NCI-H2227 (cell line): ENCODE data around the gene TTC33.
A peak's percentile ranks its signal among the peaks of the same experiment; 100 is the strongest.
"Not testable (repeated sequence)": the region's sequence is repeated elsewhere in the genome, so short reads cannot be mapped to it uniquely, and the experiment has no call there.

Experiments used
- DNase-seq: peaks from one replicate; lab custom pipeline; 2025; ENCODE audit not compliant: unreplicated experiment; lab: John Stamatoyannopoulos, UW

Gene TTC33

DNA sequence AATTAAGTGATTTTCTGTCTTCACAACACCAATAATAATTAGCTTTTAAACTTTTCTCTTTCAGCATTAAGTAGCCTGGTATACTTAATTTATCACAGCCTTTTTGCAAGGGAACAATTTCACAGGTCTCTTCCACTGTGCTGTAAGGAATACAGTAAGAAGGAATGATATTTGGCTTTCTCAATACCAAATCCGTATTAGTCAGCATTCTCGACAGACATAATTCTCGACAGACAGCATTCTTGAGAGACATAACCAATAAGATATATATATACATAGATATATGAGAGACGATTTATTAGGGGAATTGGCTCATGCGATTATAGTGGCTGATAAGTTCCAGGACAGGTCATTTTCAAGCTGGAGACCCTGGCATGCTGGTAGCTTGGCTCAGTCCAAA is 24.4 kb upstream of the TTC33 start:
- DNase-seq = no peak

DNA sequence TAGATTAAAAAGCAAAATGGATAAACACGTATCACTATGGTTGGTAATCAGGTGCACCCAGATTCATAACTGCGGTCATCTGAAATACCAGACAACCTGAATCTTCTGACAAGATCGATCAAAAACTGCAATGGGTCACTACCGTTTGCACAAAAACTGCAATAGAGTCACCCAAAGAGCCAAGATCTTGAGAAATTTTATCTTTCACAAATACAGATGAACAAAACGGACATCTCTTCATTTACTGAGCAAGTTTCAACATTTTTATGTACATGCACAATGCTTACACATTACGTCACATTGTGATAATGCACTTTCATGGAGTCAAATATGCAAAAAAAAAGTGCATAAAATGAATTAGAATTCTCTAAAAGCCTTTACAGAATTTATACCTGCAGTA is 23.8 kb upstream of the TTC33 start:
- DNase-seq = no peak

DNA sequence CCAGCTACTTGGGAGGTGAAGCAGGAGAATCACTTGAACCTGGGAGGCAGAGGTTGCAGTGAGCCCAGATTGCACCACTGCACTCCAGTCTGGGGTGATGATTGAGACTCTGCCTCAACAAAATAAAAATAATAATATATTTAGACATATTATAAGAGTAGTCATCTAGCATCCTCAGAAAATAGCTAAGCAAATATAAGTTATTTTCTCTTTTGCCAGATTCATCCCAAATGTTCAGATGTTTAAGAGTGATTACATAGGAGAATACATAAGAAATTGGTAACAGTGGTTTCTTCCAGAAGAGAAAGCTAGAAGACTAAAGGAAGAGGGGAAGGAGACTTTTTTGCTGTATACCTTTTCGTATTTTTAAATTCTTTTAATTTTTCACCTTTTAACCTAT is 22.4 kb upstream of the TTC33 start:
- no peak for DNase-seq

DNA sequence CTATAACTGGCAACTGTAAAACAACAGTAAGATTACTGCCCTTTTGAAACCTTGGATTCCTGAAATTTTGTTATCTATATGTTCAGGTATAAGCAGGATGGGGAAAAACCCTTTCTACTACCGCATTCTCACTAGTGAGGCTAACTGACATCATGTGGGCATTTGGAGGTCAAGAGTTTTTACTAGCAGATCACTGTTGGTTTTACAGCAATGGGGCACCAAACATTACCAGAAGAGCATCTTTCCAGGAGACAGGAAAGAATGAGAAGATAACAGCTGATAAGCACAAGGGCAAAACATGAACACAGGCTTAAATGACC is 20.9 kb upstream of the TTC33 start:
- no peak for DNase-seq

DNA sequence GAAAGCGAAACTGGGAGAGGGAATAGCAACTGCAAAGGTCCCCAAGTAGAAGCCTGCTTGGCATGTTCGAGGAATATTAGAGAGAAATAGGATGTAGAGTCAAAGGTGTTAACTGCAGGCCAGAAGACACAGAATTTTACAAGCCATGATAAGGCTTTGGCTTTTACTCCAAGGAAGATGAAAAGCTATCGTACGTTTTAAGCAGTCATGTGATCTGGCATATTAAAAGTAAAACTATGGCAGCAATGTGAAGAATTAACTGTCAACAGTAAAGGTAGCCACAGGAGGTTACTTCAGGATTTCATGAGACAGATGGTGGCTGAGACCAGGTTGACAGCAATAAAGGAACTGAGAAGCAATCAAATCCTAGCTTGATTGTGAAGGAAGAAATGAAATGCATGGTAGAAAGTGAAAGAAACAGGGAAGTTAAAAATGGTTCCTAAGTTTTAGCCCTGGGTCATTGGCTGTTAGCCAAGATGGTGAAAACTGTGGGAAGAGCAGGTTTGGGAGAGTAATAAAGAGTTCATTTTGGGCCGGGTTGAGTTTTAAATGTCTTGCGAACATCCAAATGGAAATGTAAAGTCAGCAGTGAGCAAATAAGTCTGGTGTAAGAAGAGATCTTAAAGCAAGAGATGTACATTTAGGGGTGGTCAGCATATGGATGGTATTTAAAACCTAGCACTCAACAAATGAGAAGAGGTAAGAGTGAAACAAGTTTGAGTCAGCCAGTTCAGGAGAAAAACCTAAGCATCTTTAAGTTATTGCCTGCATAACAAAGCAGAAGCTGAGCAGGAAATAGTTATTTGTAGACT is 20.3 kb upstream of the TTC33 start:
- no peak for DNase-seq

DNA sequence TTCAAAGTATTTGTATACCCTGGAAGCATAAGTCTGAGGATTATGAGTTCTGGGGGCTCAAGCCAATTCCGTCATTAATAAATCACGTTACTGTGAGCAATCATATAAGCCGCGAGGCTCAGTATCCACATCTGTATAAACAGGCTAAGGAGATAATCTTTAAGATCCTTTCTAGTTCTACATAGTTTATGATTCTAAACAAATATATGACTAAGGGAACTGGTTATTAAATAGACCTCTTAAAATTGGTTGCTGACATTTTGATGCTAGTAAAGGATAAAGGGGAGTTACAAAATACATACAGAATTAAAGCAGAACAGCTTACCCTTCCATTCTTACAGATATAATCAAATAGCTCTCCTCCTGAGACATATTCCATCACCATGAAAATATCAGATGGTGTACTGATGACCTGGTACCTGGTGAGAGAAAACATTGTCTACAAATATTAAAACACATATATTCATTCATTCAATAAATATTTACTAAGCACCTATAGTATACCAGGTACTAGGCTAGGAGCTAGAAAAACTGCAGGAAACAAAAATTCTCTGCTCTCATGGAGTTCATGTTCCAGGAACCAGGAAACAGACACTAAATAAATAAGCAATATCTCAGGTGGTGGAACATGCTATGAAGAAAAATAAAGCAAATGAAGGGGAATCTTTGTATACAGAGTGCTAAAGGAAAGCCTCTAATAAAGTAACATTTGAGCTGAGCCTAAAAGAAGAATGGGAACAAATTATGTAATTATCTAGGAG is 19.5 kb upstream of the TTC33 start:
- no peak for DNase-seq

DNA sequence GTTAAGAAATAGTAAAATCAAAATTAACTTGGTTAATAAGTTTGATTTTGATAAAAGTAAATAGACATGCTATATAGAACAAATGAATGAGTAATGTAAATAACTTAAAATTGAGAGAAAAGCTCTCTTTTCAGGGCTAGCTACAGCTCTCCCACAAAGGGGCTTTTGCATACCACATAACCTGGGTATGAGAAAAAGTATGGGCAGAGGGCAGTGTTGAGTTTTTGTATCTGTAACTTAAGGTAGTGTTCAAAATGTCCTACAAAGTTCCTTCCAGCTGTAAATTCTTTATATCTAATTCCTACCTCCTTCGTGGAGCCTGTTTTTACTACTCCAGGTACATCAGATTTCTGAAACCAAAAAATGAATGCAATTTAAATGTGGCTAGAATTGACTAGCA is 18.9 kb upstream of the TTC33 start:
- DNase-seq = no peak

DNA sequence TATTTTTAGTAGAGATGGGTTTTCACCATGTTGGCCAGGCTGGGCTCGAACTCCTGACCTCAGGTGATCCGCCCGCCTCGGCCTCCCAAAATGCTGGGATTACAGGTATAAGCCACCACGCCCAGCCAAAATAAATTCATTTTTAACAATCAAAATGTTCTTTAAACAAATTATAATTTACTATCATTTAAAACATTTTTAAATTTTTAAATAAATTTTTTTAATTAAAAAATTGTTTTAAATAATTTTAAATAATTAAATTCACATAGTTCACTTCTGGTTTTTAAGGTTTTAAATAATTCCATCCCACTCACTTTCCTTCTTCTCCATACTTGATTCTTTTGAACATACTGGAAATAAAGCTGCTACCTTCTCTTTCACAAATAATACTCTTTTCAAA is 15.0 kb upstream of the TTC33 start:
- no peak for DNase-seq

DNA sequence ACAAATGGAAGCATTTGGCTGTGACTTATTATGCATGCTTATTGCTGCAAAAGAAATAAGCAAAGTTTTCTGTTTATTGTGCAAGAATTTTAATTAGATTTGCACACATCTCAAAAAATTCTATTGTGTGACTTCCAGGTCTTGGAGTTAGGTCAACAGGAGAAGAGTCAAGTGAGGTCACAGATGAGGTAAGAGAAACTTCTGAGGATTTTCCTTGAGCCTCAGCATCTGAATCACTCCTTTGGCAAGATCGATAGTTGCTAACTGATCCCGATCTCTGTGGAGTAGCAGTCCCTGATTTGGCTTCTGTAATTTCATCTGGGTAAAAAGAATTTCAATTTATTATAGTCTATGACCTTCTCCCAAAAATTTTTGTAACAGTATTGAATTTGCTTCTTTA is 6.9 kb upstream of the TTC33 start:
- DNase-seq = no peak

DNA sequence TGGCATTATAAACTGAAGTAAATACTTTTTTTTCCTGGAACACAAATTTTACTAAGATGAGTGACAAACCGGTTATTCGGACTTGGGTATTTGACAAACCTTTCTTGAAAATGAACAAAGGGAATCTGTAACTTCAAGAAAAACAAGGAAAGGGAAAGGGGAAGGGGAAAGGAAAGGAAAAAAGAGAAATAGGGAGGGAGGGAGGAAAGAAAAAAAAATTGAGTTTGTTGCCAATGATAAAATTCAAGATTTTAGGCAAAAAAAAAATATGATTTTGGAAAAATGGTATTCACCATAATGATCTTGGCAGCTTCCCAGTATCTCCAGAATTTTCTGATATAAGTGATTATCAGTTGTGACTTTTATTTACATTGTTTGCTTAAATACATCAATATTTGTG is 1.6 kb upstream of the TTC33 start:
- DNase-seq = no peak

DNA sequence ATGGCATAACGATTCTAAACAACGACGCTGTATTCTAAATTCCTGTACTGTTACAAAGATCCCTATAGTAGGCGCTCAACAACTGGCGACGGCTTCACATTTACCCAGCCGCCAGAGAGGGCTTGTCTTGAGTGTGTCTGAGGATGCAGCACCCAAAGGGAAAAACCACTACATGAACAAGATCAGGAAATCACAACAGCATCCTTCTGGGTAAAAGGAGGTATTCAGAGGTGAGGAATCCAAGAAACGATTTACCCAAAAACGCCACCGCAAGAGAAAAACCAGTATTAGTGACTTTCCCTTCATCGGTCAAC is 711 bp downstream of the TTC33 start:
- DNase-seq = peak; percentile 83

DNA sequence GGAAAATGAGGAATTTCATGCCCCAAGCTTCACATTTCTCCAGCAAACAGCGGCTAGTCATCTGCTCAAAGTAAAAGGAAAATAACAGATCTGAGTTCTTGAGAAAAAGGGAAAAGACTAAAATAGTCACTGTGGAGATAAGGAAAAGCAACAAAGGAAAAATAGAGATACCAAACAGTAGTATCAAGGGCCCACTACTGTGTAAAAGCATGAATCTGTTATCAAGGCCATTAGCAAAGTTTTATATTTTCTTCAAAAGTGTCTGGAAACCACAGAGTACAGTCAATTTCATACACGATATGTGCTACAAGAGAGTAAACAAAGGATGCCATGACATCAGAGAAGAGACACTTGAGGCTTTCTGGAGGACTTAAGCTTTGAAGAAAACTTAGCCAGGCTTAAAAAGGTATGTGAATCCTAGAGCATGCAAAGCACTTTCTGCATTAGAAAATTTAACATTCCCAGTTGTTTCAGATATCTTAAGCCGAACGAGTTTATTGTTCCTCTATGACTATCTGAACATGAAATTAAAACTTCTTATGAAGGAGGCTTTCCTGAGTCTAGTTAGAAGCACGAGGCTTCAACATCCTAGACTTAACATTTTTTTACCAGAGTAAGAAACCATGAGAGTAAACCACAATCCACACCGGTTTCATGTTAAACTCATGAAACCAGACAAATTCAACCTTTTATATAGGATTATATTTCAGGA is 1.2 kb downstream of the TTC33 start:
- no peak for DNase-seq

DNA sequence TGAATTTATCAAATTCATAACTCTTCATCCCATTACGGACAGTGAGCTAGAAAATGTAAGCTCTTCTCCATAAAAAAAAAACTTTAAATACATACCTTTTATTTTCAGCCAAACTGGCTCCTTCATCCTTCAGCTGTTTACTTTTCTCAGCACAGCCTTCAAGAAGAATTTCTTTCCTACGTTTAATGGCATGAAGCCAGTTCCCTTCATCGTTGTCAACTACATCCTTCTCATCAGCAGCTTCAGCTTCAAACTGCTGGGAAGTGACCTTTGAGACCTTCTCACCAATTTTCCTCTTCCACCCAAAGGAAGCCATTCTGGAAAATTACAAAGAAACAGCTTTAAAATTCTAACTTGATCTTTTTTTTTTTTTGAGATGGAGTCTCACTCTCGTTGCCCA is 9.1 kb downstream of the TTC33 start:
- no peak for DNase-seq

DNA sequence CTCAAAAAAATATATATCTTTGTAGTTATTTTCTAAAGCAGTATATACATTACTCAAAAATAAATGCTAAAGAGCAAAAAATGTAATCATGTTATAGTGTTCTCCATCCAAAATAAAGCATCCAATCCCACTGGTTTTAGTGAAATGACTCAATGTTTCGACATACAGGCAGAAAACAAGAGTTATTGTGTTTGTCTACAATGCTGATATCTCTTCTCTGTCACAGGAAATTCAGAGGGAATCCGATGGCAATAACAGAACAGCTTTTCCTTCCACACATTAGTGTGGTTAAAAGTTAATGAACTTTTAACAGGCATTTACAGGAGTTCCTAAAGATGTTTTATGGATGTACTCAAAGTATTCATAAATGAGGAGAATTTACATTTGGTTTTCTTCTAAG is 12.0 kb downstream of the TTC33 start:
- no peak for DNase-seq

DNA sequence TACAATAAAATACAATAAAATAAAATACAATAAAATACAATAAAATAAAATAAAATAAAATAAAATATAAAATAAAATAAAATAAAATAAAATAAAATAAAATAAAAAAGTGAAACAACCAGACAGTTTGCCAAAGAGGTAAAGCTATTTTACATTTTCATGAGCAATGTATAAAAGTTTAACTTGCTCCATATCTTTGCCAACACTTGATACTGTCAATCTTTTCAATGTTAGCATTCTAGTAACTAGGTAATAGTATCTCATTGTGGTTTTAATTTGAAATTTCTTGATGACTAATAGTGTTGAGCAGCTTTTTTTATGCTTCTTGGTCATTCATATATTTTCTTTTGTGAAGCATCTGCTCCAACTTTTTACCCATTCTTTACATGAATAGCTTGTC is 17.3 kb downstream of the TTC33 start:
- no peak for DNase-seq

DNA sequence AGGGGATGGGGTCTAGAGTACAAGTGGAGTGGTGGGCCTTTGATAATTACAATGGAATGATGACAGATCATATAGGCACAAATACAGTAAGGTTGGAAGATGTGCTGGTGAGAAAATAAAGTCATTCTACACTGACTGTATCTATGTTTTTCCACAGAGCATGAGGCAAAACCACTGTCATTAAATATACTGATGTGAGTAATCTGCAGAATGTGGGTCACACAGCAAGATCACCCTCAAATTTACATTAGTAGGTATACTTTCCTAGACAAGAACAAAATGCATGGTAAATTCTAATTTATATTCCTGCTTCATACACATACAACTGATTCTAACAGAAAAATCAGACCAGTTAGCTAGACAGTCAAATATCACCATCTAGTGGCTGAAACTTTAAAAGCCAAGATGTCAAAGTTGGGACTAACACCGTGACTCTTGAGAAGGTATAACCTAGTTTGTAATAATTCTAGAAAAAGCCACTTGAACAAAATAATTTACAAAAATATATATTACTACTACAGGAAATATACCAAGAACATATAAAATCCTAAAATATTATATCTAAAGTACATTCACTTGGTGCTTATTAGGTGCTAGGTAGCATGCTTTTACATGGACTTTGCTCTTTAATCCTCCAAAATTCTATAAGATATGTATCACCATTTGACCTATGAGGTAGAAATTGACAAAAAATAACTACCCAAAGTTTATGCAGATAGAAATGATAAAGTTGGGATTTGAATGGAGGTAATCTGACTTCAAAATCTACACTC is 19.5 kb downstream of the TTC33 start:
- DNase-seq = peak; percentile 69

DNA sequence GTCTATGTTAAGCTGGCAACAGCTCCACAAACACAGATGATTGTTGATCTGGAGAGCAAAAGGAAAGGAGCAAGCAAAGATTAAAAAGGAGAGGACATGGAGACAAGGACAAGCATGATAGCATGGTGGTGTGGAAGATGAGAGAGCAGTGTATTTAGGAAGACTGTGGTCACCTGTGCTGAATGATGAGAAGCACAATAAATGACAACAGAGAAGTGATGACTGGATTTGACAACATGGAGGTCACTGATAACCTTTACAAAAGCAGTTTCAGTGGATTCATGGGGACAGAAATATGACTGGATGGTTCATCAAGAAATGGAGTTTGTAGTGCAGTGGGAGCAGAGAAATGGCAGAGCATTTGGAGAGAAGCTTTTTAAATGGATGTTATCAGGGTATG is 20.2 kb downstream of the TTC33 start:
- no peak for DNase-seq

DNA sequence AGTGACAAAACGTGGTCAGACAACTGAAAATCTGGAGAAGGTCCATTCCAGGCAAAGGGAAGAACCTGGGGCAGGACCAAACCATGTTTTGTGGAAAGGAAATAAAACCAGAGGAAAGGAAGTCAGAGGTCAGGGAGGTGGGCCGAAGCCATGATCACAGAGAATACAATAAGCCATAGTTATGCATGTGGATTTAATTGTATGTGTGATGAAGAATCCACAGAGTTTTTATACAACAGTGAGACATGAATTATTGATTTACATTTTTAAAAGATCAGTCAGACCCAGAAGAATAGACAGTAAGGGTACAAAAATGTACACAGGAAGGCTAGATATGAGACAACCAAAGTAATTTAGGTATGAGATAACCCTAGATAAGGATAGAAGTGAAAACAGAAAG is 20.8 kb downstream of the TTC33 start:
- no peak for DNase-seq

DNA sequence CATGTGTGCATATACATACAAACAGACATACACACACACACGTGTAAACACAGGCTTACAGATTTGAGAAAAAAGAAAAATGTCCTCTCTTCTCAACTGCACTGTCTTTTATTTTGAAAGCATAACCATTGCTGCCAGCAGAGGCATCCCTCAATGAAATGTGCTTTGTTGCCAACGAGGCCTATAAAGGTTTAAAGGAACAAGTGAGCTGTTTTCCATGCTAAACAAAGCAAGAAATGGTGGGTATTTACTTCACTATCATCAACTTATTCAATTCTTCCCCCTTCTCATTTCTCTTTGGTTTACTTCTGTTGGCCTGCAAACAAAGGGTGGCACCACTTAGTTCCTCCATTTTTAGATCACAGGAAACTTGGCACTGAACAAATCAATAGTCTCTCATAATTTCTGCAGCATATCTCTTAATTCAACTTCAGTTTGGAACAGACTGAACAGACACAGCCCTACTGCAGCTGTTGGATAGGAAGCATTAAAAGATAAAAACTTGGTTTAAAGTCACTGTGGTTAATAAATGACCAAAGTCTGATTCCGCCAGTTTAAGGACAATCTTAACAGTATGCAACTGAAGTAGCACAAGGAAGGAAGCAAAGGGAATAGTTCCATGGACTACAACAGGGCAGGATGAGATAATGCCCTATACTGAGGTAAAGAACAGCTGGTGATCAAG is 21.7 kb downstream of the TTC33 start:
- no peak for DNase-seq

DNA sequence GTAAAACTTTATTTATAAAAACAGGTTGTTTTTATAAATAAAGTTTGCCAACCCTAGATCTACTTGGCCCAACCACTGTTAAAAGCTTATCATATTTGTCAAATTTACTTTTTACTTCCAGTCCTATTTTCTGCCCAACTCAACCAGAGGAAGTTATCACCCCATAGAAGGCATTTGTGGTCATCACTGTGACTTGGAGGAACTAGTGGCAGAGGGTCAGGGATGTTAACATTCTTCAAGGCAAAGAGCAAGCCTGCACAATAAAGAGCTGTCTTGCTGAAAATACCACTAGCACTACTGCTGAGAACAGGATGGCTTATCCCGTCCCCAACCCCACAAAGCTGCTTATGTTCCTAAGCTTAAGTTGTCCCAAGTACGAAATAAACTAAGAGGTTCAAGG is 22.3 kb downstream of the TTC33 start:
- DNase-seq = no peak

DNA sequence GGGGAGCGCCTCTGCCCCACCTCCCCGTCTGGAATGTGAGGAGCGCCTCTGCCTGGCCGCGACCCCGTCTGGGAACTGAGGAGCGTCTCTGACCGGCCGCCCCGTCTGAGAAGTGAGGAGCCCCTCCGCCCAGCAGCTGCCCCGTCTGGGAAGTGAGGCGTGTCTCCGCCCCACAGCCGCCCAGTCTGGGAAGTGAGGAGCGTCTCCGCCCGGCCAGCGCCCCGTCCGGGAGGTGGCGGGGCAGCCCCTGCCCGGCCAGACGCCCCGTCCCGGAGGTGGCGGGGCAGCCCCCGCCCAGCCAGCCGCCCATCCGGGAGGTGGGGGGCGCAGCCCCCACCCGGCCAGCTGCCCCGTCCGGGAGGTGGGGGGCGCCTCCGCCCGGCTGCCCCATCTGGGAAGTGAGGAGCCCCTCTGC is 33.3 kb downstream of the TTC33 start:
- not testable (repeated sequence) for DNase-seq
